Subcutaneous adipose tissue (tissue), 4 donors: ENCODE measurements around the gene CDON. TPM values are rescaled to one million over a fixed set of nuclear protein-coding genes. Genes with fewer than 3 reads are reported as not detected.

ENCODE experiments used
- total RNA-seq, 4 donors: library from RNA; depleted of rRNA; stranded (reverse); fragments of >200 nt; gene quantifications; one replicate each; pipeline ENCODE4 v1.1.0, GENCODE V29; 2016
- TF ChIP-seq, protein P1 (sequence below): fragments of 450-650 bp; IDR thresholded peaks from one replicate; pipeline ENCODE4 v1.5.1; 2016; ENCODE audit warnings: low read depth, mild to moderate bottlenecking, control low read depth, antibody characterized with exemption, moderate library complexity

Gene CDON
- total RNA-seq, 4 donors from 2014 or later: 16.7 to 30.0 (median 20.3) TPM

DNA sequence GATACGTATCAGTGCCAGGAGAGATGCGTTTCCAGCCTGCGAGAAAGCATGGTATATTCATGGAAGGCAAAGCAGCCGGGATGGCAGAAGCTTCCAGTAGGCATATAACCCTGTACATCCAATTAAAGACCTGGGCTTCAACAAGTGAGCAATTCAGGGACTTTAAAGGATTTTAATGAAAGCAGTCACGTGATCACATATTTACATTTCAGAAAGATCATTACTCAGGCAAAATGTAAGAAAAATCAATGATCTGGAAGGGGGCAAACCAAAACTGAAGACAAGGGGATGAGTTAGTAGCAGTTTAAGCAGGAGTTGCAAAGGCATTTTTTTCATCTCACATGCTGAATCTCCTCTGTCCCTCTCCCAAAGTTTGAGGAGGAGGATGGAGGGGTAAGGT lies 7.8 kb downstream of the CDON start:
- TF ChIP-seq, protein P1, sequence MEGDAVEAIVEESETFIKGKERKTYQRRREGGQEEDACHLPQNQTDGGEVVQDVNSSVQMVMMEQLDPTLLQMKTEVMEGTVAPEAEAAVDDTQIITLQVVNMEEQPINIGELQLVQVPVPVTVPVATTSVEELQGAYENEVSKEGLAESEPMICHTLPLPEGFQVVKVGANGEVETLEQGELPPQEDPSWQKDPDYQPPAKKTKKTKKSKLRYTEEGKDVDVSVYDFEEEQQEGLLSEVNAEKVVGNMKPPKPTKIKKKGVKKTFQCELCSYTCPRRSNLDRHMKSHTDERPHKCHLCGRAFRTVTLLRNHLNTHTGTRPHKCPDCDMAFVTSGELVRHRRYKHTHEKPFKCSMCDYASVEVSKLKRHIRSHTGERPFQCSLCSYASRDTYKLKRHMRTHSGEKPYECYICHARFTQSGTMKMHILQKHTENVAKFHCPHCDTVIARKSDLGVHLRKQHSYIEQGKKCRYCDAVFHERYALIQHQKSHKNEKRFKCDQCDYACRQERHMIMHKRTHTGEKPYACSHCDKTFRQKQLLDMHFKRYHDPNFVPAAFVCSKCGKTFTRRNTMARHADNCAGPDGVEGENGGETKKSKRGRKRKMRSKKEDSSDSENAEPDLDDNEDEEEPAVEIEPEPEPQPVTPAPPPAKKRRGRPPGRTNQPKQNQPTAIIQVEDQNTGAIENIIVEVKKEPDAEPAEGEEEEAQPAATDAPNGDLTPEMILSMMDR: no peak

DNA sequence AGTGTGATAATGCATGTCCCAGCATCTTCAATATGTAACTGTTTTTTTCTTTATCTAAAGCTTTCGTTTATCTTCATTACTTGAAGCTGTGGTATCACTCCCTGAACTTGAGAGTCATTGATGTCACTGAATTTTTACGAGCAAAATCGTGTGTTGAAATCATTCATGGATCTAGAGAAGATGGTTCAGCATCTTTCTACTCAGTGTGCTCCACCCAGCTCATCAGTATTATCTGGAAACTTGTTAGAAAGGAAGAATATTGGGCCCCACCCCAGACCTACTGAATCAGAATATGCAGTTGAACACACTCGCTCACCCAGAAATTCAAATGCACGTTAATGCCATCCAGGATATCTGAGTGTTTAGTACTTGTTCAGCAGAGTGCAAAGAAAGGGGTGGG lies 8.3 kb downstream of the CDON start:
- TF ChIP-seq, protein P1: no peak

DNA sequence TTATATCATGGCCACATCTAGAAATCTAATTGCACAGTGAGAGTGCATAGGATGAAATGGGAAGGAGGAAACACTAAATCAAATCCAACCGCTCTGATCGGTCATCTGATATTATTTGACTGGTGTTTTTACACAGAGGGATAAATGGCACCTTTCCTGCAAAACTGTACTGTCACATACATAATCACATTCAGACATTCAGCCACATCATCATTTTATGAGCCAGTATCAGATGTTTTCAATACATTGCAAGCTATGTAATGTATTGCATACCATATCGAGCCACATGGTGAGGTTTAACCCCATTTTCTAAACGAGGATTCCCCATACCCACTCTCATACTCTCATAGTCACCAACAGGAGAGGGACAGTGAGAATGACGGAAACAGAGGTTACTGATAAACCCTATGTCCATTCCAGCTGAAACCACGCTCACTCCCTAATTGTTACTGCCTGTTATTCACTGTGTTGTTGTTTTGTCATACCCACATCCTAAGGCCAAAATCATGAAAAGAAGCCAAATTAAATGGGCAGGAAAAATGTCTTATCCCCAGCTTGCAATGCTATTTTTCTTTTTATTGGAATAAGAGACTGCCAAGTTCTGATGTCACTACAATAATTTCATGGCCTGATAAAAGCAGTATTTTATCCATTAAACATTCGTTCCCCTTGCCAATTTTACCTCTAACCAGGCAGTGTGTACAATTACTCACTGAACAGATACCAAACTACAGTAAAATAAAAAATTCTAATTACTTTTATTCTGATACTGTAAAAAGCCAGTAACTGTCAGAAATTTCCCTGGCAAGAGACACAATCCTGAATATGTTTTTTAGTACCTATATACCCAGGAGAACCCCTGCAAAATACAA lies 9.0 kb downstream of the CDON start:
- TF ChIP-seq, protein P1: no peak

DNA sequence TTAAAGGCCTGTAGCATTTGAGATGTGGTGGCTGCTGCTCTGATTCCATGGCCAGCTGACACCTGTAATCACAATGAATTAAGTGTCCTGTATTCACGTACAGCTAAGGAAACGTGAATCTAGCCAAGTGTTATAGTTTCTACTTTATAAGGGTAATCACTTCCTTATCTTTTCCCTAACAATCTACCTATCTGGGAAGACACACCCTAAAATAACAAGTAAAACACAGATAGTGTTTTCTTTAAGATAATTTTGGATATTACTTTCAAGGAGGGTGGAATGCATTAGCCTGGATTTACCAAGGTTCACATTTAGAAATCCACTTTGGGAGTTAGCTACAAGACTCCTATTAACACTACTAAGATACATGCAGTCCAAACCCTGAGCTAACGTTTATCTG lies 11.5 kb downstream of the CDON start:
- TF ChIP-seq, protein P1: no peak

DNA sequence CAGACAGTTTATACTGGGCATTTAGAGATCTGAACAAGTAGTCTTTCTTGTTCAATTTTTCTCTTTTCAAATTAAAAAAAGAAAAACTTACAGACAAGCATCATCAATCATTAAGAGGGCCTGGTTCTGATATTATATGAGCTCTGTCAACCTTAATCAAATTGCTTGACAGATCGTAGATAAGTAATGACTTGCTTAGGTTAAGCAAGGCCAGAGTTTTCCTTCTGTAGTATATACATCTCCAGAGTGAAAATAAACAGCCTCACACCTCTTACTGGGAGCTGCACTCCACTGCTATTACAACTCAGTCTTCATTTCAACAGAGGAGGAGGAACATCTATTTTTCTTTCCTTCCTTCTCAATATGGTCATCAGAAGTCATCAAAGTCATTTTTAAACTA lies 13.5 kb downstream of the CDON start:
- TF ChIP-seq, protein P1: no peak

DNA sequence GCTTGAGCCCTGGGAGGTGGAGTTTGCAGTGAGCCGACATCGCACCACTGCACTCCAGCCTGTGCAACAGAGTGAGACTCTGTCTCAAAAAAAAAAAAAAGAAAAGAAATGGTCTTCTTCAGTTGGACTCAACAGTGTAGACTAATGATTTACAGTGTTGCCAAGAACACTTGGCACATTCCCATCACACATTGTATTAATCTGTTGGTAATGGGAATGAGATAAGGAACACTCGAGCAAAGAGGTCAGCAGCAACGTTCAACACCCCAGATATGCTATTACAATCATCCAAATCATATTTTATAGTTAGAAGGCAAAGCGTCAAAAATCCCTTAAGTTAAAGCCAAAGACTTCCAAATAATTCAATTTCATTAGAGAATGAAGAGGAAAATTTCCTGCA lies 14.5 kb downstream of the CDON start:
- TF ChIP-seq, protein P1: no peak

DNA sequence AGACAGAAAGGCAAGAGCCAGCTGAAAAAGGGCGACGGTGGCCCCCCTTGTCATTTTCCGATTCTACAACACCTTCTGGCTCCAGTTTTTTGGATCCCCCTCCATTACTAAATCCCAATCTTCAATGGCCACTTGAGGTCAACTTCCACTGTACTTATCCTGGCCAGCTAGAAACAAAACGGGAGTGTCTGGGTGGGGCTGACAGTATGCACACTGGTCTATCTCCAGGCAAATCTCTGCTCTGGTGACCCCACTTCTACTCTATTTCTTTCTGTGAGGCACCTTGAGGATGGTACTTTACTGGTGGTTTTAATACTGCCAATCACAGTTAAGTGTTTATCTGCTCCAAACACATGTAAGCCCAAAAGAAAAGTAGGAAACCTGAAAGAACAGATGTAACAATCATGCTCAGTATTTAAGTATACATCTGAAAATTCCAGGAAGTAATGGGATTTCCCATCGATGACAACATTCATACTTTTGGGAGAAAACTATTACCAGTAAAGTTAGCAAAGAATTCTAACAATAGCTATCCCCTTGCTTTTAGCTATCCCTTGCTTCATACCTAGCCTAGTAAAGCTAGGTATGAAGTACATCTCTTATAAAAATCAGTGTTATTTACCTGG lies 16.0 kb downstream of the CDON start:
- TF ChIP-seq, protein P1: no peak
